ENCODE measurements around the gene PVALB. TPM values are rescaled to one million over a fixed set of nuclear protein-coding genes. Genes with fewer than 3 reads are reported as not detected.
A peak's percentile ranks its signal among the peaks of the same experiment; 100 is the strongest.

PVALB gene
- polyA plus RNA-seq, 3 donors = 0.65 TPM; not detected in 2

DNA sequence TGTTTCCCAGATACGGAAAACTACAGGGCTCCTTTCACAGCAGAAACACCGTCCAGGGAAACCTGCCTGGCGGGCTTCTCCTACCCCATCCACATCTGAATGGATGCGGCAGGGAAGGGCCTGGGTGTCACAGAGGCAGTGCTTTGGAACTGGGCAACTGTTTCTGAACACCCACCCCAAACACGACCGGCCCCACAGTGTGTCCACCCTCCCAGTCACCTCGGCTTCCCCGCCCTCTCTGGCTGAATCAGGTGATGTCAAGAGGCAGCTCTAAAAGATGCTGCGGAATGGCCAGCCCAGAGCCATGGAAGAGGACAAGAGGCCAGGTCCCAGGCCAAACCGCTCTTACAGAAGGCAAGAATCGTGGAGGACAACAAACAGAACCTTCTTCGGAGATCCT, 62.9 kb downstream of the PVALB start:
- Histone ChIP-seq H4K20me1 (ENCODE audit: insufficient read depth, low read length) (no peaks in the 10 kb centered on the region), H3K27me3 (ENCODE audit: control insufficient read depth in 2 of 2, insufficient read depth in 2 of 2, low read length in 2 of 2) (no peaks in the 10 kb centered on the region), H3K4me2 (replicated peaks; ENCODE audit: extremely low read depth, low read length, poor library complexity, severe bottlenecking) (no peak overlapping the region), H3K36me3 (replicated peaks in 1 of 2; ENCODE audit: control insufficient read depth in 1 of 2, insufficient read depth in 2 of 2, low read length in 2 of 2) (no peaks in the 10 kb centered on the region), H3K9ac (ENCODE audit: insufficient read depth, low read length, poor library complexity, severe bottlenecking) (no peak overlapping the region), H3K4me1 (ENCODE audit: control insufficient read depth in 1 of 2, insufficient read depth in 2 of 2, low read length in 2 of 2) (peaks cover 8% of the 10 kb centered on the region in 2 donors), H3K79me2 (ENCODE audit: insufficient read depth, low read length) (no peaks in the 10 kb centered on the region), H3K9me3 (replicated peaks in 1 of 2; ENCODE audit: control insufficient read depth in 1 of 2, insufficient read depth in 1 of 2, low read length in 2 of 2) (no peaks in the 10 kb centered on the region), H2AFZ (ENCODE audit: insufficient read depth, low read depth, low read length, poor library complexity, severe bottlenecking) (no peak overlapping the region), H3K4me3 (replicated peaks in 1 of 3; ENCODE audit: low read depth in 2 of 3, low read length in 3 of 3) (no peak overlapping the region), H3K27ac (ENCODE audit: low read depth in 1 of 2, low read length in 2 of 2) (no peak overlapping the region)
- no peak for DNase-seq
- intact Hi-C loops (cut with micrococcal nuclease) = no loop called here
- Mint-ChIP-seq H3K36me3 (no peaks in the 10 kb centered on the region), H3K4me1 (peaks cover 9% of the 10 kb centered on the region), H3K27me3 (ENCODE audit: low read depth in 3 of 3) (peaks cover 14 to 36% (median 18%) of the 10 kb centered on the region in 3 donors), H3K9me3 (peaks cover 0 to 2% (median 0%) of the 10 kb centered on the region in 7 donors), H3K4me3 (no peak overlapping the region), H3K27ac (no peak overlapping the region)
- no peak for TF ChIP-seq CTCF (IDR thresholded peaks at IDR 0.05)
- WGBS (ENCODE audit: insufficient coverage) = 87% methylated on average over 12 of the region's 12 CpGs

GRCh38 chr22:36753120-36753802, 63.6 kb downstream of the PVALB start:
- H4K20me1 ChIP-seq (ENCODE audit: insufficient read depth, low read length) = no peaks in the 10 kb centered on the region
- Mint-ChIP-seq H3K36me3 (no peaks in the 10 kb centered on the region), H3K27ac (no peak overlapping the region), H3K9me3 (peaks cover 0 to 2% (median 0%) of the 10 kb centered on the region in 7 donors), H3K4me1 (peaks cover 9% of the 10 kb centered on the region), H3K4me3 (peak overlapping the region in 1 of 2 donors; percentile 11), H3K27me3 (ENCODE audit: low read depth in 3 of 3) (peaks cover 10 to 36% (median 18%) of the 10 kb centered on the region in 3 donors)
- no peaks in the 10 kb centered on the region for H3K9me3 ChIP-seq (replicated peaks in 1 of 2; ENCODE audit: control insufficient read depth in 1 of 2, insufficient read depth in 1 of 2, low read length in 2 of 2)
- no peaks in the 10 kb centered on the region for H3K36me3 ChIP-seq (replicated peaks in 1 of 2; ENCODE audit: control insufficient read depth in 1 of 2, insufficient read depth in 2 of 2, low read length in 2 of 2)
- H3K4me1 ChIP-seq (ENCODE audit: control insufficient read depth in 1 of 2, insufficient read depth in 2 of 2, low read length in 2 of 2) = peaks cover 8% of the 10 kb centered on the region in 2 donors
- no peak overlapping the region for H2AFZ ChIP-seq (ENCODE audit: insufficient read depth, low read depth, low read length, poor library complexity, severe bottlenecking)
- WGBS (ENCODE audit: insufficient coverage) = 95% methylated on average over 3 of the region's 4 CpGs
- DNase-seq = no peak
- no peaks in the 10 kb centered on the region for H3K79me2 ChIP-seq (ENCODE audit: insufficient read depth, low read length)
- H3K9ac ChIP-seq (ENCODE audit: insufficient read depth, low read length, poor library complexity, severe bottlenecking) = no peak overlapping the region
- intact Hi-C loops (cut with micrococcal nuclease) = no loop called here
- no peaks in the 10 kb centered on the region for H3K27me3 ChIP-seq (ENCODE audit: control insufficient read depth in 2 of 2, insufficient read depth in 2 of 2, low read length in 2 of 2)
- no peak overlapping the region for H3K4me3 ChIP-seq (replicated peaks in 1 of 3; ENCODE audit: low read depth in 2 of 3, low read length in 3 of 3)
- no peak for TF ChIP-seq CTCF (IDR thresholded peaks at IDR 0.05)
- no peak overlapping the region for H3K4me2 ChIP-seq (replicated peaks; ENCODE audit: extremely low read depth, low read length, poor library complexity, severe bottlenecking)
- H3K27ac ChIP-seq (ENCODE audit: low read depth in 1 of 2, low read length in 2 of 2) = no peak overlapping the region

Other genes with a start within 250 kb of the PVALB start
- not detected for gene CACNG2, start 113.3 kb downstream of the PVALB start, polyA plus RNA-seq
- 10 to 100 TPM; 12.5 to 16.9 (median 14.6) TPM for gene IFT27, start 40.9 kb downstream of the PVALB start, polyA plus RNA-seq
- gene NCF4, start 44.0 kb upstream of the PVALB start, polyA plus RNA-seq = 100 to 1,000 TPM; 206 to 249 (median 209) TPM
- gene CSF2RB, start 96.6 kb upstream of the PVALB start, polyA plus RNA-seq = 10 to 100 TPM; 29.9 to 91.1 (median 52.7) TPM
- gene TST, start 202.4 kb upstream of the PVALB start, polyA plus RNA-seq = 10 to 100 TPM; 17.3 to 41.7 (median 34.5) TPM
- 10 to 100 TPM; 27.9 to 53.7 (median 51.2) TPM for gene MPST, start 202.7 kb upstream of the PVALB start, polyA plus RNA-seq
- 10 to 100 TPM in 1 of 3 donors, 1 to 10 TPM in 2; 8.4 to 40.0 (median 9.0) TPM for gene KCTD17, start 234.7 kb upstream of the PVALB start, polyA plus RNA-seq

Measured in CD14-positive monocyte (primary cell).